HEK293T (cell line): ENCODE results near the gene FBRSL1.

Source experiments
- ARNT ChIP-seq: fragments of 450-650 bp; IDR thresholded peaks from 2 replicates; pipeline ENCODE4 v1.6.1; 2017; ENCODE audit warnings: mild to moderate bottlenecking
- BHLHE40 ChIP-seq: fragments of 450-650 bp; IDR thresholded peaks from 2 replicates; pipeline ENCODE4 v1.6.1; 2016; ENCODE audit warnings: mild to moderate bottlenecking, moderate library complexity, borderline replicate concordance
- FOXA1 ChIP-seq: fragments of 450-650 bp; IDR thresholded peaks from 2 replicates; pipeline ENCODE4 v1.6.1; 2016; ENCODE audit warnings: mild to moderate bottlenecking
- FOXM1 ChIP-seq: fragments of 450-650 bp; IDR thresholded peaks from 2 replicates; pipeline ENCODE4 v1.6.1; 2017; ENCODE audit warnings: mild to moderate bottlenecking, borderline replicate concordance
- L3MBTL2 ChIP-seq: fragments of 450-650 bp; conservative IDR thresholded peaks from 2 replicates; pipeline ENCODE4 v1.6.1; 2016; ENCODE audit warnings: mild to moderate bottlenecking
- NFRKB ChIP-seq: fragments of 450-650 bp; IDR thresholded peaks from 2 replicates; pipeline ENCODE4 v1.6.1; 2016; ENCODE audit warnings: mild to moderate bottlenecking, moderate library complexity

- TF ChIP-seq FOXA1 (no peak), L3MBTL2 (no peak), ARNT (no peak), BHLHE40 (no peak), NFRKB (no peak), FOXM1 (no peak)
Observed at GRCh38 chr12:132560364-132560613, 70.3 kb downstream of the FBRSL1 start.
